ENCODE results near the gene PGP. TPM values are rescaled to one million over a fixed set of nuclear protein-coding genes. Genes with fewer than 3 reads are reported as not detected.

PGP gene
- total RNA-seq, 1 donor from 2014 or later, result 7.9 TPM

- no peak for DNase-seq (ENCODE audit: low spot score)
Observed at GRCh38 chr16:2183671-2184070, 31.0 kb downstream of the PGP start.

DNA sequence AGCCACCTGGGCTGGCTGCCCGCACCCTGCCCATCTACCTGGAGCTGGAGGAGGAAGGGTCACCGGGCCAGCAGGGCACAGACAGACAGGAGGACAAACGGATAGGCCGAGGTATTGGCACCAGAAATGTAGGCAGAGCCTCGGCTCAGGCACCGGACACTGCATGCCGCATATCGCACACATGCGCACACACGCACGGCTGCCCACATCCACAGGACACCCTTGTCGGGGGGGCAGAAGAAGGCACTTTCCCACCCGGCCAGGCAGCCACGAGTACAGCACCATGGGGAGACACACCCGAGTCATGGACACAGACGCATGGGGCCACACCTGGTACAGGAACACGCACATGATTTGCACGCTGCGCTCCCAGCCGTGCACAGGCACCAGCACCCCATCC lies 32.7 kb downstream of the PGP start:
- DNase-seq (ENCODE audit: low spot score), result no peak

GRCh38 chr16:2180962-2181923 lies 33.4 kb downstream of the PGP start:
- DNase-seq (ENCODE audit: low spot score), result no peak

GRCh38 chr16:2180461-2180860 lies 34.2 kb downstream of the PGP start:
- no peak for DNase-seq (ENCODE audit: low spot score)

- no peak for DNase-seq (ENCODE audit: low spot score)
Observed at GRCh38 chr16:2179576-2179975, 35.1 kb downstream of the PGP start.

- DNase-seq (ENCODE audit: low spot score), result no peak
Observed at GRCh38 chr16:2179107-2179501, 35.5 kb downstream of the PGP start.

DNA sequence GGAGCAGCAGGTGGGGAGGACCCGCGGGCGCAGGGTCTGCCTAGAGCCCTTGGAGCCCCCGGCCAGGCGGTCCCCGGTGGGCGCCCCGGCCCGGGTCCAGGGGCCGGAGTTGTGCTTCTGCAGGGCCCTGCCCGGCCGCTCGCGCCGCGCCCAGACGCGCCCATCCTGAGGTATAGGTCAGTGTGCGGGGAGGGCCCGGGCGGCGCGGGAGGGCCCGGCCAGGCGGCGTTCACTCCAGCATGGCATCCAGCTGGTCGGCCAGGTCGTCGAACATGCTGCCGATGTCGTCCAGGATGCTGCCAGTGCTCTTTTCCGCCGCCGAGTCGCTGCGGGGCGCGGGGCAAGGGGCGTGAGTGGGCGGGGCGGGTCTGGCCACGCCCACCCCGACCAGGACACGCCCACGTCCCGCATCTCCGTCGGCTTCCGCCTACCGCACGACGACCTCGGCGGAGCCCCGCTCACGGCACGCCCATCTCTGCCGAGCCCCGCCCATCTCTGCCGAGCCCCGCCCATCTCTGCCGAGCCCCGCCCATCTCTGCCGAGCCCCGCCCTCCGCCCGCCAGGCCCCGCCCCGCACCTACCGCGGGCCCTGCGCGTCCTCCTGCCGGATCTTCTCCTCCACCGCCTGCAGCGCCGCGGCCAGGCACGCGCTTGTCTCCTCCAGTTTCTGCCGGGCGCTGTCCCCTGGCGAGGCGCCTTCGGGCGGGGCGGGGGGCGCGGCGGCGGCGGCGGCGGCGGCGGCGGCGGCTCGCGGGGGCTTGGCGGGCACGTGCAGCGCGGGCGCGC lies 36.1 kb downstream of the PGP start:
- no peak for DNase-seq (ENCODE audit: low spot score)

DNA sequence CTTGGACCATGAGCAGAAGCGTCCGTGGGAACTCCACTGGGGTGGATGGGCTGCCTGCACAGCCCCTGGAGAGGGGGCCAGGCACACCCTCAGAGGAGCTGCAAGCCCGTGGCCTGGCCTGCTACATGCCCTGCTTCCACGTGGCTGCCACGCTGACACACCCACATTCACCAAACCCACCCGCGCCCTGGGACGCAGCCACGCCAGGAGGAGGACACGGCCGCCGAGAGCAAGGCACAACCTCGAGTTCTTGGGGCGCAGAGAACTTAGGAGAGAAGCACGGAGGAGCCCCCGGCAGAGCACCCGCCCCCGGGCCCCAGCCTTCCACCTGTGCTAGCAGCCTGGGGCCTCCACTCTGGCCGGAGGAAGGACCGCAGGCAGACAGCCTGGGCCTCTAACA lies 37.1 kb downstream of the PGP start:
- no peak for DNase-seq (ENCODE audit: low spot score)

DNA sequence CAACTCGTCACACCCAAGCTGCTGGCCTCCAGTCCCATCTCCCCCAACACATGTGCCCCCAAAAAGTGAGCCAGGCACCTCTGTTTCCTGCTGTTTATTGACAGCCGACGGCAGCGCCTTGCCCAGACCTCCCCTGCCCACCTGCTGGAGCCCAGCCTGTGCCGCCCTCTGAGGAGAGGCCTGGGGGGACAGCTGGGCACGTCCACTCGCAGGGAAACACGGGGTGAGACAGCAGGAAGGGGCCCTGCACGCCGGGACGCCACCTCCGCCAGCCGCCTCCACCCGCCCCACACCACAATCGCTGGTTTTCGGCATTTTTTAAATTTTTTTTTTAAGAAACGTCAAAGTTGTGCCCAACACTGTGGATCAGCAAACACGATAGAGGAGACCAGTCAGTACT lies 37.5 kb downstream of the PGP start:
- DNase-seq (ENCODE audit: low spot score), result no peak

GRCh38 chr16:2176047-2176446 lies 38.6 kb downstream of the PGP start:
- no peak for DNase-seq (ENCODE audit: low spot score)

GRCh38 chr16:2175454-2175853 lies 39.2 kb downstream of the PGP start:
- no peak for DNase-seq (ENCODE audit: low spot score)

DNA sequence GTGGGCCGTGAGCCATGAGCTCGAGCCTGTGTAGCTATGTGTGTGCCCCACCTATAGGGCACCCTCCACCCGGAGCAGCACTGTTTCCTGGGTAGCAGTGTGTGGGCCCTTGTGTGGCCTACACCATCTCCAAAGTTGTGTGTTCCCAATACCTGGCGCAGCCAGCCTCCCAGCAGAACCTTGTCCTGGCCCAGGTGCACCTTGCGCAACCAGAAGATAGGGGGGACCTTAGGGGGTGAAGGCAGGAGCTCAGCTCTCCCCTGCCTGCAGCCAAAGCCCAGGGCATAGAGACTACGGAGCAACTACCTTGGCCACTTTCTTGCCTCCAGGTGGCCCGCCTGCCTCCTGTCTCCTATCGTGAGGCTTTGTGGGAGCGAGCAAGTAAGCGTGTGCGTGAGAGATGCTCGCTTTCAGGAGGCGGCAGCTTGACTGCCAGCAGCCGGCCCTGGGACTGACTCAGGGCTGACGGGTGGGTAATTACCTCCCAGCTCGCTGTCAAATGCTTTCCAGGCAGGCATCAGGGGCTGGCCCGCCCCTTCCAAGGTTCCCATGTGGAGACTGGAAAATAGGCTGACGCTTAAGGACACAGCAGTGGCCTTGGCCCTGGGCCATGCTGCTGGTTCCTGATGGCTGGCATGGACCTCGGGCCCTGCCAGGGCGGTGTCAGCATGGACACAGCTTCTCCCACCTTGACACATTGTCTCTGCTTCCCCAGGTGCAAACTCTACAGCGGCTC lies 40.1 kb downstream of the PGP start:
- no peak for DNase-seq (ENCODE audit: low spot score)

DNA sequence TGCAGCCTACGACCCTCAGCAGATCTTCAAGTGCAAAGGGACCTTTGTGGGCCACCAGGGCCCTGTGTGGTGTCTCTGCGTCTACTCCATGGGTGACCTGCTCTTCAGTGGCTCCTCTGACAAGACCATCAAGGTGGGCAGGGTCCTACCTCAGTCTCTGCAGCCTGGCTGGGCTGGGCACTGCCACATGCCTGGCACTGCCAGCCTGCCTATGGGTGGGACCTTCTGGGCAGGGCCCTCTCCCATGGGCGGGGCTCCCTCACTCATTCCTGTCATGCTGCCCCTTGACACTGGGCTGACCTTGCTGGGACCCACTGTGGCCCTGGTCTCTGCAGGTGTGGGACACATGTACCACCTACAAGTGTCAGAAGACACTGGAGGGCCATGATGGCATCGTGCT lies 40.7 kb downstream of the PGP start:
- no peak for DNase-seq (ENCODE audit: low spot score)

- no peak for DNase-seq (ENCODE audit: low spot score)
Observed at GRCh38 chr16:2173366-2173765, 41.3 kb downstream of the PGP start.

- no peak for DNase-seq (ENCODE audit: low spot score)
Observed at GRCh38 chr16:2172688-2173335, 41.8 kb downstream of the PGP start.

DNA sequence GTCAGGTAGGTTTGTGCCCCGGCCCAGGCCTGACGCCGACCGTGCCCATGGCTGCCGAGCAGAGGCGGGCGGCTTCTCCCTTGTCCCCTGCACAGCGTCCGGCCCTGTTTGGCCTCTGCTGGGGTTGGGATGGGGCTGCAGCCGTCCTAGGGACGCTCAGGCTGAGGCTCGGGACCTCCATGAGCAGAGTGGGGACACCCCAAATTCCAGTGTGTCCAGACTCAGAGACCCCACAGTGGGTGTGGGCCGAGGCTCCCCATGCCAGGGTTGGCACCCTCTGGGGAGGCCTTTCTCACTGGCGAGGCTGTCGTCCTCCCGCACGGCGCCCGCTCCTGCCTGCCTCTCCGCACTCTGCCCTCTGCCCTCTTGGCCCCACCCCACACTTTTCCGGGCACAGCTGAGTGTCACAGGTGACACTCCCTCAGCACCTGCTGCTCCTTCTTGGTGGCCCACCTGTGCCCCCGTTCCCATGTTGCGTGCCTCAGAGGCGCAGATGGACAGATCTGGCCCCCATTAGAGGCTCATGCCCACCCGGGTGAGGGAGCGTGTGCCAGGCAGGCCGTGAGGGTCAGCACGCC lies 43.0 kb downstream of the PGP start:
- no peak for DNase-seq (ENCODE audit: low spot score)

DNA sequence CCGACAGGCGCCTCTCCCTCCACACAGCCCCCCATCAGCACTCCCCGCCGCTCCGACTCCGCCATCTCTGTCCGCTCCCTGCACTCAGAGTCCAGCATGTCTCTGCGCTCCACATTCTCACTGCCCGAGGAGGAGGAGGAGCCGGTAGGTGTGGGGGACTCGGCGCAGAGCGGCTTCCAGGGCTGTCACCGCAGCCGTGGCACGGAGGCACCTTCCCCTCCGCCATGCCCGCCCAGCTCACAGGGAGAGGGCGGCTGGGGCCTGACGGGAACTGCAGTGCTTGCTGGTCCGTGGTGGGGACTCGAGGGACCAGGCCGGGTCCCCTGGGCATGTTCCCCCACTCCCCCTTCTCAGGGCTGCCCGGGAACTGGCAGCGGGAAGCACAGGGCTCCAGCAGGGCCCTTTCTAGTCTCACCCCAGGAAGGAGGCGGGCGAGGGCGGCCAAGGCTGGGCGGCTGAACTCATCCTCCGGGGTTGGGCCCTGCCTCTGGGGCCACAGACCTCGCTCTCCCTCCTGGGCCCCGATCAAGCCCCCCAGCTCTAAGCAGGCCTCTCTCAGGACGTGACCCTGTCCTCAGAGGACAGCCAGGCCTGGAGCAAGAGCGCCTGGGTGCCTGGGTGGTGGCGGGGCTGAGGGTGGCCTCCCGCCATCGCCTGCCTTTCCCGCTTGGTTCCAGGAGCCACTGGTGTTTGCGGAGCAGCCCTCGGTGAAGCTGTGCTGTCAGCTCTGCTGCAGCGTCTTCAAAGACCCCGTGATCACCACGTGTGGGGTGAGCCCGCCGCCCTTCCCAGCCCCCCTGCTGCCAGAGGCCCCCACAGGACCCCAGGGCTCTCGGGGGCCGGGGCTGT lies 43.8 kb downstream of the PGP start:
- no peak for DNase-seq (ENCODE audit: low spot score)

DNA sequence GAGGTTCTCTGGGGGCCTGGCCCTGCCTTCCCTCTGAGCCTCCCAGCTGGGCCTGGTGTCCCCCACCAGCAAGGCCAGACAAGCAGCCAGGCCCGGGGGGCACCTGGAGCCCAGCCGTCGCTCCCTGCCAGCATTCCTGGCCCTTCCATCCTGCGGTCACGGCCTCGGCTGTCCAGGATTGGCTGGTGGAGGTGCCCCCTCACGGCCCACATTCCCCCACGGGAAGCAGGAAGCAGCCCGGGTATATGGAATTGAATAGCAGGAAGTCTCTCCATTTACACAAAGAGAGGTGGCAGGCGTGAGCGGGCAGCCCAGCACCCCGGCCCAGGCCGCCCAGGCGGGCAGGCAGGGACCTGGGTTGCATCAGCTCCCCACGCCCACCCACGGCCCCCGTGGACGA lies 44.6 kb downstream of the PGP start:
- no peak for DNase-seq (ENCODE audit: low spot score)

DNA sequence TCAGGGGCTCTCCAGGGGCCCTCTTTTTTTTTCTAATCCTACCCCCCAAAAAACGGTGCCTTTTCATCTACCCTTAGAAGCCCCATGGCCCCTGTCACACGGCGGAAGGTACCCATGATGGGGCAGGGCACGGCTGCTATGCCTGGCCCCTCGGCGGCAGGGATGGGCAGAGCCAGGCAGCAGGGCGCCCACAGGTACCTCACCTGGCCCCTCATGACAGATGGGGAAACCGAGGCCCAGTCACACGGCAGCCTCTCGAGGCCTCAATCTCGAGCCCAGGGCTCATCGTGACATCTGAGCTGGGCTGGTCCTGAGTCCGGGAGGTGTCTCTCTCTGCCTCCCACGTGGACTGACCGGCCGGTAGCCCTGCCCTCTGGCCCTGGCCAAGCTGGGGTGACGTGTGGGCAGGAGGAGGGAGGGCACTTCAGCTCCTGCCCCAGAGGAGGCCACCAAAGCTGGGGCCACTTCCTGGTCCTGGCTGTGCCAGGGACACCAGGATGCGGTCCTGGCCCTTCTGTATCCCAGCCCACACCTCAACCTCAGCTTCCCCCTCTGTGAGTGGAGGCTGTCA lies 47.5 kb downstream of the PGP start:
- no peak for DNase-seq (ENCODE audit: low spot score)
